Pancreas (tissue), 10 donors: ENCODE results near the gene ELF4. TPM values are rescaled to one million over a fixed set of nuclear protein-coding genes. Genes with fewer than 3 reads are reported as not detected.

Experiments
- ATAC-seq, 4 donors: fragments of 200-7000 bp; cut with Tn5 transposase; one replicate each; pipeline versions ENCODE4 v1.8.0 to v1.9.1; 2020; ENCODE audit warnings: mild to moderate bottlenecking in 4 of 4, moderate library complexity in 4 of 4
- DNase-seq, 6 donors: peaks; one replicate each; pipeline ENCODE4 v3.0.0-alpha.2; 2020
- FAIRE-seq: peaks from 2 replicates; lab custom pipeline; 2012; peaks lifted over from hg19 to GRCh38; lab: Jason Lieb, UNC
- H3K27ac ChIP-seq, 4 donors: fragments of 200-600 bp; sonication (generic); 1 replicate in 3 of 4; 2 replicates in 1 of 4; pipeline versions ENCODE4 v1.5.0 to v1.8.0; 2020
- H3K27me3 ChIP-seq, 4 donors: fragments of 200-600 bp; one replicate each; pipeline ENCODE4 v1.8.0; 2021
- H3K36me3 ChIP-seq, 3 donors: fragments of 200-600 bp; sonication (generic) in 1 of 3; one replicate each; pipeline versions ENCODE4 v1.5.0 to v1.8.0; 2020 to 2021
- H3K4me1 ChIP-seq, 3 donors: fragments of 200-600 bp; one replicate each; pipeline ENCODE4 v1.8.0; 2021
- H3K4me3 ChIP-seq, 4 donors: fragments of 200-600 bp; sonication (generic) in 2 of 4; one replicate each; pipeline versions ENCODE4 v1.5.0 to v1.8.0; 2020 to 2021
- H3K9me3 ChIP-seq, 4 donors: fragments of 200-600 bp; one replicate each; pipeline ENCODE4 v1.8.0; 2021
- WGBS, 2 donors: extraction: QIAGEN DNeasy Blood & Tissue Kit; methylation state at CpG; one replicate each; pipeline ENCODE4 v1.1.7; 2013; 5-methylcytosine and 5-hydroxymethylcytosine counted together
- intact Hi-C, 3 donors: fragments of 100-400 bp; cut with DNase I; formaldehyde crosslinking; loops; one replicate each; pipeline versions ENCODE4 v1.11.1 to v1.14.2; 2022
- polyA plus RNA-seq, 2 donors: library from polyadenylated mRNA; stranded (reverse); fragments of 200-250 nt; gene quantifications; one replicate each; pipeline ENCODE4 v1.2.3, GENCODE V29; 2013
- total RNA-seq, 6 donors: library from RNA; stranded (reverse); fragmentation: NEBNext Ultra II Directional in 4 of 6; extraction: Animal tissue kit (Norgen Biotek cat#: 25700) in 4 of 6; gene quantifications; one replicate each; pipeline versions ENCODE4 v1.2.1 to v1.2.4, GENCODE V29; 2021 to 2023
- TF ChIP-seq, protein P1 (sequence below), 4 donors: fragments of 200-600 bp; sonication (generic) in 3 of 4; IDR thresholded peaks; one replicate each; pipeline versions ENCODE4 v1.5.0 to v1.8.0; 2021; ENCODE audit warnings: antibody characterized with exemption in 4 of 4
- donor health status: healthy with polysubstance abuse.
- donor health status: DM: no; HTN: no; CAD: no; lungs with moderate emphysema.
- donor health status: DM: no; HTN: no; CAD: no.
- donor health status: control.
- donor health status: control.
- donor health status: Bipolar disorder and iron deficiency.
- donor health status: DM: yes; HTN: yes; CAD: no.
- donor health status: DM: no; HTN: no; CAD: no.
- donor health status: DM: no; HTN: no; CAD: no.
- donor health status: DM: yes; HTN: yes; CAD: no.

The ELF4 gene
- total and polyA plus RNA-seq, 8 donors, result 1.1 to 4.6 (median 2.0) TPM

GRCh38 chrX:130039847-130040246 is 70.5 kb downstream of the ELF4 start:
- ATAC-seq (no peak), DNase-seq (no peak), FAIRE-seq (no peak)
- TF ChIP-seq, protein P1, sequence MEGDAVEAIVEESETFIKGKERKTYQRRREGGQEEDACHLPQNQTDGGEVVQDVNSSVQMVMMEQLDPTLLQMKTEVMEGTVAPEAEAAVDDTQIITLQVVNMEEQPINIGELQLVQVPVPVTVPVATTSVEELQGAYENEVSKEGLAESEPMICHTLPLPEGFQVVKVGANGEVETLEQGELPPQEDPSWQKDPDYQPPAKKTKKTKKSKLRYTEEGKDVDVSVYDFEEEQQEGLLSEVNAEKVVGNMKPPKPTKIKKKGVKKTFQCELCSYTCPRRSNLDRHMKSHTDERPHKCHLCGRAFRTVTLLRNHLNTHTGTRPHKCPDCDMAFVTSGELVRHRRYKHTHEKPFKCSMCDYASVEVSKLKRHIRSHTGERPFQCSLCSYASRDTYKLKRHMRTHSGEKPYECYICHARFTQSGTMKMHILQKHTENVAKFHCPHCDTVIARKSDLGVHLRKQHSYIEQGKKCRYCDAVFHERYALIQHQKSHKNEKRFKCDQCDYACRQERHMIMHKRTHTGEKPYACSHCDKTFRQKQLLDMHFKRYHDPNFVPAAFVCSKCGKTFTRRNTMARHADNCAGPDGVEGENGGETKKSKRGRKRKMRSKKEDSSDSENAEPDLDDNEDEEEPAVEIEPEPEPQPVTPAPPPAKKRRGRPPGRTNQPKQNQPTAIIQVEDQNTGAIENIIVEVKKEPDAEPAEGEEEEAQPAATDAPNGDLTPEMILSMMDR (IDR thresholded peaks at IDR 0.05), result no peak
- H3K36me3 ChIP-seq, result peaks cover 0 to 9% (median 0%) of the 10 kb centered on the region in 3 donors
- no peaks in the 10 kb centered on the region for H3K4me1 ChIP-seq
- WGBS, 2 donors, result 88 to 100% methylated on average over 2 of the region's 2 CpGs
- intact Hi-C loops, result loop anchor here in 1 of 3 donors (10.0 kb wide), 1 partner anchor 115 kb away; no protein-coding TSS in a partner anchor
- H3K4me3 ChIP-seq, result no peak overlapping the region
- H3K9me3 ChIP-seq, result no peaks in the 10 kb centered on the region
- no peaks in the 10 kb centered on the region for H3K27me3 ChIP-seq
- H3K27ac ChIP-seq, result no peak overlapping the region

- no peak for ATAC-seq
- TF ChIP-seq, protein P1 (IDR thresholded peaks at IDR 0.05), result no peak
- H3K9me3 ChIP-seq, result no peaks in the 10 kb centered on the region
- H3K36me3 ChIP-seq, result peaks cover 0 to 6% (median 0%) of the 10 kb centered on the region in 3 donors
- H3K4me3 ChIP-seq, result no peak overlapping the region
- no peak overlapping the region for H3K27ac ChIP-seq
- no peak for FAIRE-seq
- 59 to 81% methylated on average over 7 of the region's 7 CpGs for whole genome bisulfite sequencing, 2 donors
- H3K4me1 ChIP-seq, result no peaks in the 10 kb centered on the region
- intact Hi-C loops, result loop anchor here in 1 of 3 donors (10.0 kb wide), 1 partner anchor 109 kb away; no protein-coding TSS in a partner anchor
- H3K27me3 ChIP-seq, result no peaks in the 10 kb centered on the region
- DNase-seq, result no peak
Measured at GRCh38 chrX:130034178-130034577, 76.1 kb downstream of the ELF4 start.

GRCh38 chrX:130032552-130032951 is 77.7 kb downstream of the ELF4 start:
- TF ChIP-seq, protein P1 (IDR thresholded peaks at IDR 0.05), result no peak
- H3K9me3 ChIP-seq, result no peaks in the 10 kb centered on the region
- FAIRE-seq (no peak), ATAC-seq (no peak), DNase-seq (no peak)
- H3K27ac ChIP-seq, result no peak overlapping the region
- H3K36me3 ChIP-seq, result no peaks in the 10 kb centered on the region
- intact Hi-C loops, result loop anchor here in 1 of 3 donors (10.0 kb wide), 1 partner anchor 108 kb away; no protein-coding TSS in a partner anchor
- H3K4me1 ChIP-seq, result no peaks in the 10 kb centered on the region
- WGBS, 2 donors, result 67 to 91% methylated on average over 3 of the region's 3 CpGs
- H3K27me3 ChIP-seq, result no peaks in the 10 kb centered on the region
- H3K4me3 ChIP-seq, result no peak overlapping the region

- H3K36me3 ChIP-seq, result no peaks in the 10 kb centered on the region
- H3K27me3 ChIP-seq, result no peaks in the 10 kb centered on the region
- no peak overlapping the region for H3K27ac ChIP-seq
- H3K4me1 ChIP-seq, result no peaks in the 10 kb centered on the region
- WGBS, 2 donors, result 72 to 95% methylated on average over 3 to 4 of the region's 4 CpGs
- H3K9me3 ChIP-seq, result no peaks in the 10 kb centered on the region
- DNase-seq (peak in 1 of 6 donors; percentile 26), ATAC-seq (no peak), FAIRE-seq (no peak)
- no peak overlapping the region for H3K4me3 ChIP-seq
- TF ChIP-seq, protein P1 (IDR thresholded peaks at IDR 0.05), result no peak
- intact Hi-C loops, result loop anchor here in 1 of 3 donors (10.0 kb wide), 1 partner anchor 106 kb away; no protein-coding TSS in a partner anchor
Measured at GRCh38 chrX:130030826-130031225, 79.5 kb downstream of the ELF4 start.

GRCh38 chrX:130028196-130028595 is 82.1 kb downstream of the ELF4 start:
- no peak for FAIRE-seq
- H3K4me3 ChIP-seq, result no peak overlapping the region
- H3K4me1 ChIP-seq, result no peaks in the 10 kb centered on the region
- TF ChIP-seq, protein P1 (IDR thresholded peaks at IDR 0.05), result peak; percentile 62 to 74 (median 68)
- H3K36me3 ChIP-seq, result no peaks in the 10 kb centered on the region
- WGBS, 2 donors, result 47 to 52% methylated on average over 5 of the region's 5 CpGs
- no peak overlapping the region for H3K27ac ChIP-seq
- ATAC-seq, result peak; percentile 53 to 76 (median 60)
- H3K9me3 ChIP-seq, result no peaks in the 10 kb centered on the region
- no peaks in the 10 kb centered on the region for H3K27me3 ChIP-seq
- intact Hi-C loops, result loop anchor here in 1 of 3 donors (5.0 kb wide), 1 partner anchor 101 kb away; no protein-coding TSS in a partner anchor
- peak; percentile 14 to 80 (median 45) for DNase-seq
